ENCODE results near the gene OR2AG1.

Gene OR2AG1

DNA sequence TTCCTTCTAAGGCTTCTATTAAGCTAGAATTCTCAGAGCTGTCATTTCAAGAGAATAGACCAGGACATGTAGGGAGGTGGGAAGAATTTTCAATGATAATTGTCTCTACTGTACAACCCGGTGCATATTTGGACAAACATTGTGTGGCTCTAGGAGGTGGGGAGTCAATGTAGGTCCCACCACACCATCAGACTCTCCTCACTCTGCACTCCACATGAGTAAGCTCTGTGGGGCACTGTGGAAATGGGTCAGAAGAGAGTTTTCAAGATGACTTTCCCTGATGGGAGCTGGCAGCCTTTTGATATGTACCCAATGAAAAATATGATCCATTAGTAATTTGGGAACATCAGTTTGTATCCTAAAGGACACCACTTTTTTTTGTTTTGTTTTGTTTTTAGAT is 44.2 kb upstream of the OR2AG1 start:
- TF ChIP-seq, protein P1, sequence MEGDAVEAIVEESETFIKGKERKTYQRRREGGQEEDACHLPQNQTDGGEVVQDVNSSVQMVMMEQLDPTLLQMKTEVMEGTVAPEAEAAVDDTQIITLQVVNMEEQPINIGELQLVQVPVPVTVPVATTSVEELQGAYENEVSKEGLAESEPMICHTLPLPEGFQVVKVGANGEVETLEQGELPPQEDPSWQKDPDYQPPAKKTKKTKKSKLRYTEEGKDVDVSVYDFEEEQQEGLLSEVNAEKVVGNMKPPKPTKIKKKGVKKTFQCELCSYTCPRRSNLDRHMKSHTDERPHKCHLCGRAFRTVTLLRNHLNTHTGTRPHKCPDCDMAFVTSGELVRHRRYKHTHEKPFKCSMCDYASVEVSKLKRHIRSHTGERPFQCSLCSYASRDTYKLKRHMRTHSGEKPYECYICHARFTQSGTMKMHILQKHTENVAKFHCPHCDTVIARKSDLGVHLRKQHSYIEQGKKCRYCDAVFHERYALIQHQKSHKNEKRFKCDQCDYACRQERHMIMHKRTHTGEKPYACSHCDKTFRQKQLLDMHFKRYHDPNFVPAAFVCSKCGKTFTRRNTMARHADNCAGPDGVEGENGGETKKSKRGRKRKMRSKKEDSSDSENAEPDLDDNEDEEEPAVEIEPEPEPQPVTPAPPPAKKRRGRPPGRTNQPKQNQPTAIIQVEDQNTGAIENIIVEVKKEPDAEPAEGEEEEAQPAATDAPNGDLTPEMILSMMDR (IDR thresholded peaks at IDR 0.05; ENCODE audit: borderline replicate concordance, control extremely low read depth, extremely low read depth, insufficient read depth, missing control alignments) = no peak
- no peak for DNase-seq (ENCODE audit: low spot score)
- in situ Hi-C loops (cut with MboI; ENCODE audit: low sequenced_read_pairs, unreplicated experiment) = no loop called here

DNA sequence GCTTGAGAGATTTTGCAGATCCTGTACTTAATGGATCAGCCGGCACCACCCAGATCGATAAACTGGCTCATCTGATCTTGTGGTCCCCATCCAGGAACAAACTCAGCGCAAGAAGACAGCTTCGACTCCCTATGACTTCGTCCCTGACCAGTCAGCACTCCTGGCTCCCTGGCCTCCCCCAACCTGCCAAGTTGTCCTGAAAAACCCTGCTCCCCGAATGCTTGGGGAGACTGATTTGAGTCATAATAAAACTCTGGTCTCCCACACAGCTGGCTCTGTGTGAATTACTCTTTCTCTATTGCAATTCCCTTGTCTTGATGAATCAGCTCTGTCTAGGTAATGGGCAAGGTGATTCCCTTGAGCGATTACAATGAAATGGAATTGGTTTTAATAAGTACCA is 40.6 kb upstream of the OR2AG1 start:
- TF ChIP-seq, protein P1 (IDR thresholded peaks at IDR 0.05; ENCODE audit: borderline replicate concordance, control extremely low read depth, extremely low read depth, insufficient read depth, missing control alignments) = no peak
- in situ Hi-C loops (cut with MboI; ENCODE audit: low sequenced_read_pairs, unreplicated experiment) = no loop called here
- DNase-seq (ENCODE audit: low spot score) = no peak

DNA sequence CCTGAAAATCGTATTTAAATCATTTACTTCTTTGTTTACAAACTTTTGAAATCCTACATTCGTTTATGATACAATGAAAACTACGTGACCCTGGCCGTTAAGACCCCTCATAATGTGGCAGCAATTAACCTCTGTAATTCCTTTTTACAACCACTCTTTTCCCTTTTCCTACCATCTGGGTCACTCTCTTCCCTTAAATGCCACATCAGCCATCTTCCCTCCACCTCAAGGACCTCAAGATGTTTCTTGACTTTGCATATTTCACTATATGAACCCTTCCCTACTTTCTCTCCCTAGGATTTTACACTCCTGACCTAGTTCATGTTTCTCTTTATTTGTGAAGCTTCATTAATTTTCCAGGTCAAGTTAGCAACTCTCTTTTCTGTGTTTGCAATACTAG is 37.8 kb upstream of the OR2AG1 start:
- TF ChIP-seq, protein P1 (IDR thresholded peaks at IDR 0.05; ENCODE audit: borderline replicate concordance, control extremely low read depth, extremely low read depth, insufficient read depth, missing control alignments) = no peak
- no peak for DNase-seq (ENCODE audit: low spot score)
- in situ Hi-C loops (cut with MboI; ENCODE audit: low sequenced_read_pairs, unreplicated experiment) = no loop called here

- in situ Hi-C loops (cut with MboI; ENCODE audit: low sequenced_read_pairs, unreplicated experiment) = no loop called here
- TF ChIP-seq, protein P1 (IDR thresholded peaks at IDR 0.05; ENCODE audit: borderline replicate concordance, control extremely low read depth, extremely low read depth, insufficient read depth, missing control alignments) = no peak
- peak; percentile 37 for DNase-seq (ENCODE audit: low spot score)
These were observed 37.3 kb upstream of the OR2AG1 start for GRCh38 chr11:6745465-6746015.

- peak; percentile 37 for DNase-seq (ENCODE audit: low spot score)
- in situ Hi-C loops (cut with MboI; ENCODE audit: low sequenced_read_pairs, unreplicated experiment) = no loop called here
- TF ChIP-seq, protein P1 (IDR thresholded peaks at IDR 0.05; ENCODE audit: borderline replicate concordance, control extremely low read depth, extremely low read depth, insufficient read depth, missing control alignments) = no peak
These were observed 36.7 kb upstream of the OR2AG1 start for GRCh38 chr11:6746086-6746618.

- in situ Hi-C loops (cut with MboI; ENCODE audit: low sequenced_read_pairs, unreplicated experiment) = no loop called here
- DNase-seq (ENCODE audit: low spot score) = no peak
- TF ChIP-seq, protein P1 (IDR thresholded peaks at IDR 0.05; ENCODE audit: borderline replicate concordance, control extremely low read depth, extremely low read depth, insufficient read depth, missing control alignments) = no peak
These were observed 36.2 kb upstream of the OR2AG1 start for GRCh38 chr11:6746626-6747025.
